Ascending aorta (tissue), 2 donors: ENCODE measurements around the gene PRKAG3. TPM values are rescaled to one million over a fixed set of nuclear protein-coding genes. Genes with fewer than 3 reads are reported as not detected.
"Not testable (repeated sequence)": the region's sequence is repeated elsewhere in the genome, so short reads cannot be mapped to it uniquely, and the experiment has no call there.

Experiments used
- DNase-seq, 2 donors: peaks; one replicate each; pipeline ENCODE4 v3.0.0-alpha.2; 2019; ENCODE audit warnings: low spot score in 2 of 2
- H3K27ac ChIP-seq, 2 donors: fragments of 200-600 bp; sonication (generic); one replicate each; pipeline ENCODE4 v1.5.1; 2016 to 2017; ENCODE audit warnings: mild to moderate bottlenecking in 1 of 2
- H3K27me3 ChIP-seq: fragments of 200-600 bp; sonication (generic); one replicate; pipeline ENCODE4 v1.5.1; 2017
- H3K36me3 ChIP-seq, 2 donors: fragments of 200-600 bp; sonication (generic); one replicate each; pipeline ENCODE4 v1.5.1; 2016
- H3K4me1 ChIP-seq, 2 donors: fragments of 200-600 bp; sonication (generic); one replicate each; pipeline ENCODE4 v1.5.1; 2016 to 2017; ENCODE audit warnings: mild to moderate bottlenecking in 1 of 2
- H3K4me3 ChIP-seq, 2 donors: fragments of 200-600 bp; sonication (generic); one replicate each; pipeline ENCODE4 v1.5.1; 2016 to 2017; ENCODE audit warnings: mild to moderate bottlenecking in 1 of 2
- H3K9me3 ChIP-seq, 2 donors: fragments of 200-600 bp; sonication (generic); one replicate each; pipeline ENCODE4 v1.5.1; 2016
- intact Hi-C: fragments of 100-400 bp; cut with DNase I; formaldehyde crosslinking; loops from one replicate; pipeline ENCODE4 v1.15.1; 2023
- total RNA-seq: library from RNA; depleted of rRNA; stranded (reverse); fragments of >200 nt; gene quantifications from one replicate; pipeline ENCODE4 v1.1.0, GENCODE V29; 2016
- TF ChIP-seq, protein P1 (sequence below), 3 experiments: fragments of 200-600 bp in 2 of 3; fragments of 450-650 bp in 1 of 3; sonication (generic) in 2 of 3; IDR thresholded peaks; one replicate each; pipeline ENCODE4 v1.5.1; 2016 to 2019; ENCODE audit warnings: antibody characterized with exemption in 3 of 3, mild to moderate bottlenecking in 1 of 3, moderate library complexity in 1 of 3

PRKAG3 gene
- total RNA-seq, 1 donor from 2014 or later = not detected

GRCh38 chr2:218777276-218777990 lies 54.2 kb downstream of the PRKAG3 start:
- DNase-seq = no peak
- H3K4me1 ChIP-seq = no peaks in the 10 kb centered on the region
- H3K4me3 ChIP-seq = no peak overlapping the region
- H3K27ac ChIP-seq = no peak overlapping the region
- no peaks in the 10 kb centered on the region for H3K27me3 ChIP-seq
- TF ChIP-seq, protein P1, sequence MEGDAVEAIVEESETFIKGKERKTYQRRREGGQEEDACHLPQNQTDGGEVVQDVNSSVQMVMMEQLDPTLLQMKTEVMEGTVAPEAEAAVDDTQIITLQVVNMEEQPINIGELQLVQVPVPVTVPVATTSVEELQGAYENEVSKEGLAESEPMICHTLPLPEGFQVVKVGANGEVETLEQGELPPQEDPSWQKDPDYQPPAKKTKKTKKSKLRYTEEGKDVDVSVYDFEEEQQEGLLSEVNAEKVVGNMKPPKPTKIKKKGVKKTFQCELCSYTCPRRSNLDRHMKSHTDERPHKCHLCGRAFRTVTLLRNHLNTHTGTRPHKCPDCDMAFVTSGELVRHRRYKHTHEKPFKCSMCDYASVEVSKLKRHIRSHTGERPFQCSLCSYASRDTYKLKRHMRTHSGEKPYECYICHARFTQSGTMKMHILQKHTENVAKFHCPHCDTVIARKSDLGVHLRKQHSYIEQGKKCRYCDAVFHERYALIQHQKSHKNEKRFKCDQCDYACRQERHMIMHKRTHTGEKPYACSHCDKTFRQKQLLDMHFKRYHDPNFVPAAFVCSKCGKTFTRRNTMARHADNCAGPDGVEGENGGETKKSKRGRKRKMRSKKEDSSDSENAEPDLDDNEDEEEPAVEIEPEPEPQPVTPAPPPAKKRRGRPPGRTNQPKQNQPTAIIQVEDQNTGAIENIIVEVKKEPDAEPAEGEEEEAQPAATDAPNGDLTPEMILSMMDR (IDR thresholded peaks at IDR 0.05) = no peak
- no peaks in the 10 kb centered on the region for H3K36me3 ChIP-seq
- H3K9me3 ChIP-seq = no peaks in the 10 kb centered on the region
- intact Hi-C loops = no loop called here

DNA sequence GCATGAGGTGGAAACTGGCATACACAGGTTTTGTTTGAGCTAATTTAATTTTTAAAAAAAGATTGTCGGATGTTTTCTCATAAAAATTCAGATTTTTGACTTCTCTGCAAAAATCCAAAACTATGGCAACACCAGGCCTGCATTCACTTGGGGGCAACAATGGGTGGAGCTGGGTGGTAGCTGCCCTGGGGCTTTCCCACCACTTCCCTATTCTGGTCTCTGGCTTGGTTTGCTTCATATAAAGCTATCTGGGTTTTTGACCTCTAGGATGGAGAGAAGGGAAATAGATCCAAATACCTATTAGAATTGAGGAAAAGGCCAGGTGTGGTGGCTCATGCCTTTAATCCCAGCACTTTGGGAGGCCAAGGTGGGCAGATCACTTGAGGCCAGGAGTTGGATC lies 55.1 kb downstream of the PRKAG3 start:
- no peak for DNase-seq
- no peak overlapping the region for H3K27ac ChIP-seq
- no peaks in the 10 kb centered on the region for H3K27me3 ChIP-seq
- TF ChIP-seq, protein P1 (IDR thresholded peaks at IDR 0.05) = no peak
- H3K9me3 ChIP-seq = no peaks in the 10 kb centered on the region
- intact Hi-C loops = no loop called here
- no peak overlapping the region for H3K4me3 ChIP-seq
- H3K4me1 ChIP-seq = no peaks in the 10 kb centered on the region
- no peaks in the 10 kb centered on the region for H3K36me3 ChIP-seq

DNA sequence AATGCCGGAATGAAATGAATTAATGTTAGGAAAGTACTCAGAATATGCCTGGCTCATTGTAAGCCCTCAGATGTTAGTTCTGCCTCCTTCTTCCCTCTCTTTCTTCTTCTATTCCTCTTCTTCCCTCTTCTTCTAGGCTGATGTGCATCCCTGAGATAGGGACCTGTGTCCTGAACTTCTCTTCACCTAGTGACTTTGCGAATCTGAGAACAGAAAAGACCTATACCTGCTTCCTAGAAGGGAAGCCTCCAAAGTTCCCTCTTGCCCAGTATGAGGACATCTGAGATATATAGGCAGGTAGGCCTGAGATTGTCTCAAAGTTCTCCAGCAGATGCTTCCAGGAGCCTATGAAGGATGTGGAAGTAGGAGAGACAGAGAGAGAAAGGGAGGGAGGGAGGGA lies 57.7 kb downstream of the PRKAG3 start:
- Histone ChIP-seq H3K27me3 (no peaks in the 10 kb centered on the region), H3K27ac (no peak overlapping the region)
- no peak for DNase-seq

DNA sequence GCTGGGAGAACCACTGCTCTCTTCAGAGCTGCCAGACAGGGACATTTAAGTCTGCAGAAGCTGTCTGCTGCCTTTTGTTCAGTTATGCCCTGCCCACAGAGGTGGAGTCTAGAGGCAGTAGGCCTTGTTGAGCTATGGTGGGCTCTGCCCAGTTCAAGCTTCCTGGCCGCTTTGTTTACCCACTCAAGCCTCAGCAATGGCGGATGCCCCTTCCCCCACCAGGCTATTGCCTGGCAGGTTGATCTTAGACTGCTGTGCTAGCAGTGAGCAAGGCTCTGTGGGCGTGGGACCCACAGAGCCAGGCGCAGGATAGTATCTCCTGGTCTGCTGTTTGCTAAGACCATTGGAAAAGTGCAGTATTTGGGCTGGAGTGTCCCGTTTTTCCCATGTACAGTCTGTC lies 58.8 kb downstream of the PRKAG3 start:
- H3K4me1 ChIP-seq, H3K27ac ChIP-seq, H3K9me3 ChIP-seq, H3K4me3 ChIP-seq, H3K27me3 ChIP-seq, H3K36me3 ChIP-seq, DNase-seq, intact Hi-C loops: not testable (repeated sequence)

More for the DNA sequence above, 57.7 kb downstream of the PRKAG3 start:
- TF ChIP-seq, protein P1 (IDR thresholded peaks at IDR 0.05) = no peak
- no peak overlapping the region for H3K4me3 ChIP-seq
- no peaks in the 10 kb centered on the region for H3K36me3 ChIP-seq
- H3K9me3 ChIP-seq = no peaks in the 10 kb centered on the region
- intact Hi-C loops = no loop called here
- H3K4me1 ChIP-seq = no peaks in the 10 kb centered on the region

Other genes with a start within 250 kb of the PRKAG3 start
- 1.9 TPM for gene PLCD4, start 223.9 kb downstream of the PRKAG3 start, total RNA-seq
- gene ZNF142, start 172.2 kb downstream of the PRKAG3 start, total RNA-seq = 79.7 TPM
- 27.7 TPM for gene BCS1L, start 172.1 kb downstream of the PRKAG3 start, total RNA-seq
- gene RNF25, start 159.8 kb downstream of the PRKAG3 start, total RNA-seq = 36.0 TPM
- gene STK36, start 159.7 kb downstream of the PRKAG3 start, total RNA-seq = 17.7 TPM
- 93.4 TPM for gene TTLL4, start 121.0 kb downstream of the PRKAG3 start, total RNA-seq
- 53.1 TPM for gene CYP27A1, start 49.7 kb downstream of the PRKAG3 start, total RNA-seq
- gene WNT6, start 28.0 kb upstream of the PRKAG3 start, total RNA-seq = 1.2 TPM
- gene WNT10A, start 49.0 kb upstream of the PRKAG3 start, total RNA-seq = not detected
- gene CDK5R2, start 127.9 kb upstream of the PRKAG3 start, total RNA-seq = not detected
- not detected for gene FEV, start 153.4 kb upstream of the PRKAG3 start, total RNA-seq
- not detected for gene CRYBA2, start 161.6 kb upstream of the PRKAG3 start, total RNA-seq
- not detected for gene CFAP65, start 209.7 kb upstream of the PRKAG3 start, total RNA-seq
- not detected for gene IHH, start 229.1 kb upstream of the PRKAG3 start, total RNA-seq